Ectodermal cell (in vitro differentiated cells): ENCODE results near the gene SH2B2. TPM values are rescaled to one million over a fixed set of nuclear protein-coding genes. Genes with fewer than 3 reads are reported as not detected.

Experiments
- H3K27ac ChIP-seq: 2 replicates; pipeline ENCODE4 v1.7.0; 2013; ENCODE audit warnings: mild to moderate bottlenecking, low read depth, low read length; ENCODE audit not compliant: insufficient read depth, poor library complexity, severe bottlenecking
- H3K27me3 ChIP-seq: 2 replicates; pipeline ENCODE4 v1.7.0; 2013; ENCODE audit warnings: mild to moderate bottlenecking, low read length; ENCODE audit not compliant: insufficient read depth, control insufficient read depth, poor library complexity, severe bottlenecking
- H3K36me3 ChIP-seq: one replicate; pipeline ENCODE4 v1.7.0; 2013; ENCODE audit warnings: low read length; ENCODE audit not compliant: control insufficient read depth, insufficient read depth
- H3K4me1 ChIP-seq: one replicate; pipeline ENCODE4 v1.7.0; 2013; ENCODE audit warnings: low read length; ENCODE audit not compliant: control insufficient read depth, insufficient read depth
- H3K4me3 ChIP-seq: 2 replicates; pipeline ENCODE4 v1.7.0; 2013; ENCODE audit warnings: low read depth, low read length, control low read depth; ENCODE audit not compliant: insufficient read depth
- H3K9me3 ChIP-seq: 2 replicates; pipeline ENCODE4 v1.7.0; 2013; ENCODE audit warnings: mild to moderate bottlenecking, low read length, moderate library complexity; ENCODE audit not compliant: control insufficient read depth
- WGBS, 2 experiments: methylation state at CpG; one replicate each; pipeline ENCODE4 v1.1.7; 2013; ENCODE audit warnings: missing lambda C conversion rate in 2 of 2; 5-methylcytosine and 5-hydroxymethylcytosine counted together
- polyA plus RNA-seq, 4 experiments: library from polyadenylated mRNA; stranded (reverse); fragments of 50-300 nt; gene quantifications; one replicate each; pipeline ENCODE4 v1.2.3, GENCODE V29; 2013

Gene SH2B2
- 7.3 TPM for polyA plus RNA-seq (2013, experiment 1 of 4)
- polyA plus RNA-seq (2013, experiment 2 of 4), result 4.3 TPM
- 8.4 TPM for polyA plus RNA-seq (2013, experiment 3 of 4)
- polyA plus RNA-seq (2013, experiment 4 of 4), result 6.8 TPM

- H3K36me3 ChIP-seq, result no peaks in the 10 kb centered on the region
- H3K4me3 ChIP-seq, result peak within 1 kb of the TSS; percentile 76
- peak within 1 kb of the TSS; percentile 63 for H3K27ac ChIP-seq
- H3K4me1 ChIP-seq, result peaks cover 18% of the 10 kb centered on the region
- WGBS, 2 experiments, result 0% methylated on average over 107 to 116 of the region's 116 CpGs
- H3K9me3 ChIP-seq, result no peaks in the 10 kb centered on the region
- H3K27me3 ChIP-seq, result peaks cover 19% of the 10 kb centered on the region
Measured at GRCh38 chr7:102286237-102287110, at the start of gene SH2B2. Gene SH2B2 (plus strand): TSS chr7:102286868. CDS start chr7:102300551, 13,683 bp downstream.

- no peak overlapping the region for H3K27ac ChIP-seq
- H3K27me3 ChIP-seq, result no peaks in the 10 kb centered on the region
- H3K9me3 ChIP-seq, result no peaks in the 10 kb centered on the region
- H3K36me3 ChIP-seq, result peaks cover 9% of the 10 kb centered on the region
- no peaks in the 10 kb centered on the region for H3K4me1 ChIP-seq
- H3K4me3 ChIP-seq, result no peak overlapping the region
- 95% methylated on average over 35 of the region's 35 CpGs for WGBS, 2 experiments
Measured at GRCh38 chr7:102239206-102239820, 47.4 kb upstream of the SH2B2 start.

GRCh38 chr7:102241431-102241830 is 45.2 kb upstream of the SH2B2 start:
- Histone ChIP-seq H3K36me3 (peaks cover 7% of the 10 kb centered on the region), H3K9me3 (no peaks in the 10 kb centered on the region), H3K4me3 (no peak overlapping the region), H3K4me1 (no peaks in the 10 kb centered on the region), H3K27me3 (no peaks in the 10 kb centered on the region), H3K27ac (no peak overlapping the region)
- 94 to 95% methylated on average over 8 of the region's 8 CpGs for WGBS, 2 experiments

- H3K4me1 ChIP-seq, result no peaks in the 10 kb centered on the region
- WGBS, 2 experiments, result 93 to 97% methylated on average over 4 of the region's 4 CpGs
- H3K36me3 ChIP-seq, result peaks cover 7% of the 10 kb centered on the region
- H3K27ac ChIP-seq, result no peak overlapping the region
- no peaks in the 10 kb centered on the region for H3K9me3 ChIP-seq
- no peaks in the 10 kb centered on the region for H3K27me3 ChIP-seq
- H3K4me3 ChIP-seq, result no peak overlapping the region
Measured at GRCh38 chr7:102244601-102245000, 42.1 kb upstream of the SH2B2 start.

GRCh38 chr7:102248081-102248455 is 38.6 kb upstream of the SH2B2 start:
- no peak overlapping the region for H3K27ac ChIP-seq
- H3K36me3 ChIP-seq, result no peaks in the 10 kb centered on the region
- no peak overlapping the region for H3K4me3 ChIP-seq
- no peaks in the 10 kb centered on the region for H3K9me3 ChIP-seq
- WGBS, 2 experiments, result 96% methylated on average over 14 of the region's 14 CpGs
- H3K4me1 ChIP-seq, result peaks cover 20% of the 10 kb centered on the region
- no peaks in the 10 kb centered on the region for H3K27me3 ChIP-seq

GRCh38 chr7:102248456-102249395 is 37.9 kb upstream of the SH2B2 start:
- WGBS, 2 experiments, result 95% methylated on average over 117 of the region's 117 CpGs
- H3K36me3 ChIP-seq, result no peaks in the 10 kb centered on the region
- H3K27me3 ChIP-seq, result no peaks in the 10 kb centered on the region
- H3K4me3 ChIP-seq, result no peak overlapping the region
- no peaks in the 10 kb centered on the region for H3K9me3 ChIP-seq
- H3K4me1 ChIP-seq, result peaks cover 22% of the 10 kb centered on the region
- no peak overlapping the region for H3K27ac ChIP-seq

- H3K27ac ChIP-seq, result no peak overlapping the region
- no peaks in the 10 kb centered on the region for H3K9me3 ChIP-seq
- 71% methylated on average over 7 of the region's 7 CpGs for WGBS, 2 experiments
Measured at GRCh38 chr7:102251531-102252365, 34.9 kb upstream of the SH2B2 start.

GRCh38 chr7:102252366-102252982 is 34.2 kb upstream of the SH2B2 start:
- Histone ChIP-seq H3K27me3 (no peaks in the 10 kb centered on the region), H3K4me3 (no peak overlapping the region), H3K4me1 (peaks cover 22% of the 10 kb centered on the region), H3K36me3 (no peaks in the 10 kb centered on the region), H3K9me3 (no peaks in the 10 kb centered on the region), H3K27ac (peak overlapping the region; percentile 44)
- 57 to 60% methylated on average over 10 to 11 of the region's 11 CpGs for WGBS, 2 experiments

More at GRCh38 chr7:102251531-102252365, 34.9 kb upstream of the SH2B2 start:
- H3K4me3 ChIP-seq, result no peak overlapping the region
- H3K27me3 ChIP-seq, result no peaks in the 10 kb centered on the region
- peaks cover 22% of the 10 kb centered on the region for H3K4me1 ChIP-seq
- no peaks in the 10 kb centered on the region for H3K36me3 ChIP-seq
